Sciatic nerve (tissue), 2 donors: ENCODE measurements around the gene RASAL2. TPM values are rescaled to one million over a fixed set of nuclear protein-coding genes. Genes with fewer than 3 reads are reported as not detected.
"Not testable (repeated sequence)": the region's sequence is repeated elsewhere in the genome, so short reads cannot be mapped to it uniquely, and the experiment has no call there.

Source experiments
- ATAC-seq: fragments of 200-7000 bp; cut with Tn5 transposase; one replicate; pipeline ENCODE4 v1.9.1; 2020; ENCODE audit warnings: mild to moderate bottlenecking, moderate library complexity
- DNase-seq: peaks from one replicate; pipeline ENCODE4 v3.0.0-alpha.2; 2020; ENCODE audit warnings: low spot score
- intact Hi-C: fragments of 100-400 bp; cut with DNase I; formaldehyde crosslinking; loops from one replicate; pipeline ENCODE4 v1.14.2; 2022
- total RNA-seq: library from RNA; stranded (reverse); fragmentation: NEBNext Ultra II Directional; extraction: Animal tissue kit (Norgen Biotek cat#: 25700); gene quantifications from one replicate; pipeline ENCODE4 v1.2.1, GENCODE V29; 2021
- donor health status: DM: no; HTN: no; CAD: no.
- donor health status: DM: no; HTN: no; CAD: no.

RASAL2 gene
- total RNA-seq, 1 donor from 2014 or later, result 42.6 TPM

GRCh38 chr1:178253581-178253980 lies 159.7 kb downstream of the RASAL2 start:
- DNase-seq, intact Hi-C loops: not testable (repeated sequence)

GRCh38 chr1:178254433-178254832 lies 160.5 kb downstream of the RASAL2 start:
- ATAC-seq (no peak), DNase-seq (no peak)
- intact Hi-C loops, result no loop called here

More at GRCh38 chr1:178253581-178253980, 159.7 kb downstream of the RASAL2 start:
- ATAC-seq, result not testable (repeated sequence)

- ATAC-seq (no peak), DNase-seq (no peak)
- intact Hi-C loops, result no loop called here
These were observed 164.6 kb downstream of the RASAL2 start for GRCh38 chr1:178258536-178258935.

GRCh38 chr1:178262120-178262500 lies 168.2 kb downstream of the RASAL2 start:
- ATAC-seq (no peak), DNase-seq (no peak)
- intact Hi-C loops, result no loop called here

GRCh38 chr1:178263341-178263740 lies 169.4 kb downstream of the RASAL2 start:
- intact Hi-C loops, result no loop called here
- DNase-seq, result no peak
- ATAC-seq, result peak; percentile 22

GRCh38 chr1:178266113-178266512 lies 172.2 kb downstream of the RASAL2 start:
- intact Hi-C loops, result no loop called here
- DNase-seq (no peak), ATAC-seq (no peak)

- no peak for ATAC-seq
- intact Hi-C loops, result no loop called here
- no peak for DNase-seq
These were observed 172.7 kb downstream of the RASAL2 start for GRCh38 chr1:178266619-178267066.

- DNase-seq (no peak), ATAC-seq (no peak)
- intact Hi-C loops, result no loop called here
These were observed 173.8 kb downstream of the RASAL2 start for GRCh38 chr1:178267646-178268094.

- no peak for ATAC-seq
- intact Hi-C loops, result no loop called here
- DNase-seq, result no peak
These were observed 177.6 kb downstream of the RASAL2 start for GRCh38 chr1:178271471-178271870.

GRCh38 chr1:178273707-178274410 lies 180.0 kb downstream of the RASAL2 start:
- no peak for ATAC-seq

GRCh38 chr1:178275049-178275448 lies 181.1 kb downstream of the RASAL2 start:
- ATAC-seq (no peak), DNase-seq (no peak)
- intact Hi-C loops, result no loop called here

More at GRCh38 chr1:178273707-178274410, 180.0 kb downstream of the RASAL2 start:
- DNase-seq, result no peak
- intact Hi-C loops, result no loop called here

- ATAC-seq (no peak), DNase-seq (no peak)
- intact Hi-C loops, result no loop called here
These were observed 181.6 kb downstream of the RASAL2 start for GRCh38 chr1:178275553-178275952.

GRCh38 chr1:178277793-178278530 lies 184.1 kb downstream of the RASAL2 start:
- intact Hi-C loops, result no loop called here
- ATAC-seq (no peak), DNase-seq (no peak)

- intact Hi-C loops, result no loop called here
- DNase-seq (no peak), ATAC-seq (no peak)
These were observed 185.2 kb downstream of the RASAL2 start for GRCh38 chr1:178278916-178279686.

- intact Hi-C loops, result no loop called here
- ATAC-seq (peak; percentile 61), DNase-seq (no peak)
These were observed 189.1 kb downstream of the RASAL2 start for GRCh38 chr1:178282949-178283367.

GRCh38 chr1:178283409-178283808 lies 189.5 kb downstream of the RASAL2 start:
- DNase-seq, result no peak
- intact Hi-C loops, result no loop called here
- ATAC-seq, result no peak

GRCh38 chr1:178284058-178284457 lies 190.2 kb downstream of the RASAL2 start:
- intact Hi-C loops, result no loop called here
- no peak for ATAC-seq
- DNase-seq, result no peak

- intact Hi-C loops, result no loop called here
- ATAC-seq, result no peak
These were observed 197.3 kb downstream of the RASAL2 start for GRCh38 chr1:178291166-178291565.

GRCh38 chr1:178294654-178295053 lies 200.8 kb downstream of the RASAL2 start:
- DNase-seq (no peak), ATAC-seq (no peak)
- intact Hi-C loops, result no loop called here

More at GRCh38 chr1:178291166-178291565, 197.3 kb downstream of the RASAL2 start:
- no peak for DNase-seq

GRCh38 chr1:178300352-178300699 lies 206.4 kb downstream of the RASAL2 start:
- ATAC-seq (no peak), DNase-seq (no peak)
- intact Hi-C loops, result no loop called here
